HepG2 (cell line): ENCODE measurements around the gene ZC3H8. TPM values are rescaled to one million over a fixed set of nuclear protein-coding genes. Genes with fewer than 3 reads are reported as not detected.

Experiments
- ATAC-seq: fragments of 200-7000 bp; cut with Tn5 transposase; 3 replicates; pipeline ENCODE4 v1.9.1; 2020; ENCODE audit warnings: mild to moderate bottlenecking, moderate library complexity
- BruUV-seq: library from RNA; stranded (reverse); fragments of 400-500 nt; replicated peaks from 2 replicates; lab custom pipeline; 2021; lab: Mats Ljungman, UMichigan
- CTCF ChIA-PET: fragments of 300-600 bp; formaldehyde crosslinking; extraction: SDS; loops from one replicate; lab custom pipeline; 2021; ENCODE audit warnings: low total read pairs, inconsistent platforms, low intra/inter-chr PET ratio; lab: Yijun Ruan, JAX
- POLR2A ChIA-PET: fragments of 350-600 bp; sonication (Branson Sonifier 250); formaldehyde crosslinking; loops from one replicate; lab custom pipeline; 2020; ENCODE audit warnings: antibody characterized with exemption, inconsistent platforms; lab: Yijun Ruan, JAX
- DNase-seq: peaks from one replicate; pipeline ENCODE4 v3.0.0-alpha.2; 2015; ENCODE audit warnings: low spot score
- FAIRE-seq: peaks from 3 replicates; lab custom pipeline; 2011; peaks lifted over from hg19 to GRCh38; lab: Jason Lieb, UNC
- H2AFZ ChIP-seq: one replicate; pipeline ENCODE4 v1.6.1; 2011; ENCODE audit warnings: low read length, inconsistent platforms
- H3K27ac ChIP-seq: fragments of 300-600 bp; 3 replicates; pipeline ENCODE4 v1.8.0; 2011; ENCODE audit warnings: mixed run types, mild to moderate bottlenecking, mixed read lengths, low read length, inconsistent platforms; ENCODE audit not compliant: insufficient read depth; ENCODE audit errors: extremely low read length
- H3K27me3 ChIP-seq, 2 experiments: fragments of 200-600 bp in 1 of 2; 2 replicates in 1 of 2; 3 replicates in 1 of 2; pipeline versions ENCODE4 v1.6.0 to v1.8.0; 2011; ENCODE audit warnings: low read length in 2 of 2, mild to moderate bottlenecking in 2 of 2, moderate library complexity in 2 of 2, inconsistent platforms in 1 of 2; ENCODE audit not compliant: insufficient read depth in 2 of 2, control insufficient read depth in 1 of 2
- H3K36me3 ChIP-seq, 2 experiments: fragments of 200-600 bp in 1 of 2; replicated peaks in 1 of 2; 2 replicates in 1 of 2; 3 replicates in 1 of 2; pipeline versions ENCODE4 v1.5.1 to v1.8.0; 2011; ENCODE audit warnings: low read length in 2 of 2, inconsistent platforms in 1 of 2; ENCODE audit not compliant: insufficient read depth in 2 of 2, control insufficient read depth in 1 of 2
- H3K4me1 ChIP-seq: 2 replicates; pipeline ENCODE4 v1.5.1; 2012; ENCODE audit warnings: low read length, inconsistent platforms; ENCODE audit not compliant: insufficient read depth
- H3K4me2 ChIP-seq: 2 replicates; pipeline ENCODE4 v1.6.0; 2011; ENCODE audit warnings: low read depth, low read length, inconsistent platforms
- H3K4me3 ChIP-seq, 3 experiments: fragments of 200-600 bp in 1 of 3; sonication (generic), shearing (Covaris generic) in 1 of 3; replicated peaks in 1 of 3; 2 replicates each; pipeline ENCODE4 v1.5.1; 2011 to 2016; ENCODE audit warnings: low read length in 3 of 3, inconsistent platforms in 2 of 3, low read depth in 2 of 3, mild to moderate bottlenecking in 2 of 3, control low read depth in 1 of 3, mixed read lengths in 1 of 3; ENCODE audit not compliant: insufficient read depth in 1 of 3
- H3K79me2 ChIP-seq: one replicate; pipeline ENCODE4 v1.6.1; 2011; ENCODE audit warnings: low read length, inconsistent platforms; ENCODE audit not compliant: insufficient read depth
- H3K9ac ChIP-seq: 2 replicates; pipeline ENCODE4 v1.6.0; 2011; ENCODE audit warnings: mild to moderate bottlenecking, low read depth, low read length, inconsistent platforms; ENCODE audit not compliant: insufficient read depth
- H3K9me3 ChIP-seq: 2 replicates; pipeline ENCODE4 v1.5.1; 2012; ENCODE audit warnings: mild to moderate bottlenecking, low read length
- H4K20me1 ChIP-seq: 2 replicates; pipeline ENCODE4 v1.6.0; 2011; ENCODE audit warnings: inconsistent platforms, mild to moderate bottlenecking, low read length, moderate library complexity; ENCODE audit not compliant: insufficient read depth
- DMTF1 ChIP-seq: sonication (generic); formaldehyde crosslinking; IDR thresholded peaks from 2 replicates; pipeline ENCODE4 v1.4.0; 2020; ENCODE audit warnings: mild to moderate bottlenecking, missing genetic modification reagents
- NFKB2 ChIP-seq: sonication (generic); formaldehyde crosslinking; IDR thresholded peaks from 2 replicates; pipeline ENCODE4 v1.4.0; 2020; ENCODE audit warnings: missing genetic modification reagents, borderline replicate concordance
- ZNF251 ChIP-seq: sonication (generic); formaldehyde crosslinking; IDR thresholded peaks from 2 replicates; pipeline ENCODE4 v1.9.0; 2021; ENCODE audit warnings: mild to moderate bottlenecking, missing genetic modification reagents
- ZNF451 ChIP-seq: sonication (generic); formaldehyde crosslinking; IDR thresholded peaks from 2 replicates; pipeline ENCODE4 v1.5.0; 2020; ENCODE audit warnings: mild to moderate bottlenecking, missing genetic modification reagents
- ZNF496 ChIP-seq: sonication (generic); formaldehyde crosslinking; IDR thresholded peaks from 2 replicates; pipeline ENCODE4 v1.8.1; 2023; ENCODE audit warnings: mild to moderate bottlenecking, moderate library complexity, missing genetic modification reagents; ENCODE audit not compliant: insufficient replicate concordance
- ZNF530 ChIP-seq: sonication (generic); formaldehyde crosslinking; IDR thresholded peaks from 2 replicates; pipeline ENCODE4 v1.5.0; 2020; ENCODE audit warnings: low read depth, mild to moderate bottlenecking, missing genetic modification reagents
- ZNF550 ChIP-seq: sonication (generic); formaldehyde crosslinking; IDR thresholded peaks from 2 replicates; pipeline ENCODE4 v1.4.0; 2020; ENCODE audit warnings: mild to moderate bottlenecking, missing genetic modification reagents, borderline replicate concordance
- WGBS: methylation state at CpG from one replicate; pipeline ENCODE4 v1.1.6; 2017; ENCODE audit warnings: low lambda C conversion rate; 5-methylcytosine and 5-hydroxymethylcytosine counted together
- in situ Hi-C: cut with HindIII; loops from 2 replicates; pipeline ENCODE4 v1.10.0; 2017; ENCODE audit warnings: low pct_unique_long_range_greater_than_20kb; ENCODE audit not compliant: extremely low pct_ligation_motif_present
- intact Hi-C: fragments of 100-400 bp; cut with micrococcal nuclease; formaldehyde crosslinking; loops from one replicate; pipeline ENCODE4 v1.10.0; 2022; ENCODE audit not compliant: unreplicated experiment
- polyA plus RNA-seq, 8 experiments: library from polyadenylated mRNA; depleted of rRNA in 3 of 8; stranded (reverse) in 7 of 8; unstranded in 1 of 8; fragments of >200 nt; fragmentation: Illumina TruSeq in 4 of 8; extraction: Trizol in 4 of 8; gene quantifications; 2 replicates each; pipeline versions ENCODE4 v1.2.1 to v1.2.3, GENCODE V29; 2011 to 2016; ENCODE audit warnings: low read depth in 4 of 8, missing spikeins in 1 of 8, mixed read lengths in 1 of 8; ENCODE audit not compliant: insufficient read depth in 1 of 8
- total RNA-seq, 5 experiments: library from RNA; depleted of rRNA; stranded (reverse); fragments of >200 nt; fragmentation: Illumina TruSeq; extraction: Trizol; gene quantifications; 2 replicates each; pipeline ENCODE4 v1.2.3, GENCODE V29; 2016; ENCODE audit warnings: low read depth in 1 of 5

The ZC3H8 gene
- total and polyA plus RNA-seq, 2 of the 13 experiments (the other 11 are each of a cell fraction or from before 2014, with no cell fraction given): 4.5 to 17.0 TPM

DNA sequence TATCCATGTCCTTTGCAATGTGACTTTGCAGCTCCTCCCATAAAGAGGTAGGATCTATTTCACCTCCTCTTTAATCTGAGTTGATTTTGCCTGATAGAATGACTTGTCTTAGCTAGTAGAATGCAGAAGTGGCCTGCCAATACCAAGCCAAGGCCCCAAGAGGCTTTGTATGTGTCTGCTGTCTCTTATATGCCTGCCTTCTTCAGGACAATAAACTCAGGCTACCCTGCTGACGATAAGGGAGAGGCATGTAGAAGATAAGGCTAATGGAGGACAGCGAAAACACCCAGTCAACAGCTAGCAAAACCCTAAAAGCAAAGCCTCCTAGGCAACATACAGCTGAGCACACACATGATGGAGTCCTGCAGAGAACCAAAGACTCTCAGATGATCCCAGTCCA, 1.8 kb upstream of the ZC3H8 start:
- H2AFZ ChIP-seq: peak overlapping the region; percentile 33
- DNase-seq: no peak
- H3K4me3 ChIP-seq: no peak overlapping the region
- no peak for ATAC-seq
- TF ChIP-seq NFKB2 (CRISPR knock-in tag) (no peak), ZNF251 (CRISPR knock-in tag) (no peak), ZNF451 (CRISPR knock-in tag) (no peak), ZNF550 (CRISPR knock-in tag) (no peak), DMTF1 (CRISPR knock-in tag) (no peak), ZNF496 (no peak), ZNF530 (CRISPR knock-in tag) (no peak)
- no peaks in the 10 kb centered on the region for H3K9me3 ChIP-seq
- in situ Hi-C loops: loop anchor here (25.0 kb wide), 1 partner anchor 181 kb away; the partner anchor contains the start of gene RGPD8
- H3K79me2 ChIP-seq: peaks cover 23% of the 10 kb centered on the region
- H3K4me2 ChIP-seq: no peak overlapping the region
- WGBS: 46% methylated on average over 2 of the region's 2 CpGs
- 0 out of 5 replicates have a peak, but pooled peaks cover 0 to 1% of the 10 kb centered on the region in 2 experiments for H3K27me3 ChIP-seq
- no peak overlapping the region for H3K27ac ChIP-seq
- BruUV-seq: no TSS peak
- POLR2A ChIA-PET: no interaction called here
- peaks cover 49% of the 10 kb centered on the region for H3K4me1 ChIP-seq
- FAIRE-seq: no peak
- no peaks in the 10 kb centered on the region for H4K20me1 ChIP-seq
- H3K36me3 ChIP-seq: no peaks in the 10 kb centered on the region
- H3K9ac ChIP-seq: no peak overlapping the region
- CTCF ChIA-PET: no interaction called here
- intact Hi-C loops: loop anchor here (5.0 to 10.0 kb wide), 3 partner anchors 134 to 372 kb away; partner anchors contain the start of genes ANAPC1 and CHCHD5
